ENCODE results near the gene RPH3AL.
A peak's percentile ranks its signal among the peaks of the same experiment; 100 is the strongest.

RPH3AL gene

GRCh38 chr17:315399-315798 lies 37.2 kb downstream of the RPH3AL start:
- FAIRE-seq: peak; percentile 94

- peak; percentile 77 for FAIRE-seq
Observed at GRCh38 chr17:314614-314944, 38.0 kb downstream of the RPH3AL start.

GRCh38 chr17:313911-314613 lies 38.5 kb downstream of the RPH3AL start:
- no peak for FAIRE-seq

- FAIRE-seq: no peak
Observed at GRCh38 chr17:313231-313630, 39.4 kb downstream of the RPH3AL start.

GRCh38 chr17:312476-313148 lies 40.0 kb downstream of the RPH3AL start:
- FAIRE-seq: no peak

GRCh38 chr17:311119-311782 lies 41.4 kb downstream of the RPH3AL start:
- no peak for FAIRE-seq

GRCh38 chr17:310111-311010 lies 42.2 kb downstream of the RPH3AL start:
- no peak for FAIRE-seq

- no peak for FAIRE-seq
Observed at GRCh38 chr17:309361-309888, 43.2 kb downstream of the RPH3AL start.

GRCh38 chr17:307741-308507 lies 44.7 kb downstream of the RPH3AL start:
- no peak for FAIRE-seq

GRCh38 chr17:307295-307691 lies 45.3 kb downstream of the RPH3AL start:
- FAIRE-seq: no peak

- no peak for FAIRE-seq
Observed at GRCh38 chr17:306536-307294, 45.9 kb downstream of the RPH3AL start.

- no peak for FAIRE-seq
Observed at GRCh38 chr17:306116-306515, 46.5 kb downstream of the RPH3AL start.

GRCh38 chr17:305090-305976 lies 47.3 kb downstream of the RPH3AL start:
- no peak for FAIRE-seq

GRCh38 chr17:304461-304860 lies 48.1 kb downstream of the RPH3AL start:
- no peak for FAIRE-seq

GRCh38 chr17:303168-303567 lies 49.4 kb downstream of the RPH3AL start:
- FAIRE-seq: no peak

- no peak for FAIRE-seq
Observed at GRCh38 chr17:302300-302698, 50.3 kb downstream of the RPH3AL start.

- no peak for FAIRE-seq
Observed at GRCh38 chr17:301681-302299, 50.8 kb downstream of the RPH3AL start.

GRCh38 chr17:300881-301280 lies 51.7 kb downstream of the RPH3AL start:
- FAIRE-seq: no peak

GRCh38 chr17:299546-299945 lies 53.1 kb downstream of the RPH3AL start:
- FAIRE-seq: no peak

Data from colon (tissue), 2 donors.